Activated CD4-positive, CD25-positive, alpha-beta regulatory T cell treated with anti-CD3 and anti-CD28 coated beads, Interleukin-2, amount 50 U/mL, for 24 hours (primary cell): ENCODE data around the gene LSS.
A peak's percentile ranks its signal among the peaks of the same experiment; 100 is the strongest.

Experiments used
- ATAC-seq, 2 donors: fragments of 150-1000 bp; cut with Tn5 transposase; one replicate each; pipeline ENCODE4 v1.10.0; 2021; ENCODE audit warnings: mild to moderate bottlenecking in 1 of 2, moderate library complexity in 1 of 2

LSS gene

GRCh38 chr21:46168659-46169386 is 59.8 kb downstream of the LSS start:
- ATAC-seq = no peak

GRCh38 chr21:46168238-46168637 is 60.3 kb downstream of the LSS start:
- no peak for ATAC-seq

- no peak for ATAC-seq
These were observed 63.5 kb downstream of the LSS start for GRCh38 chr21:46165098-46165497.

- ATAC-seq = no peak
These were observed 65.2 kb downstream of the LSS start for GRCh38 chr21:46163380-46163779.

- ATAC-seq = no peak
These were observed 66.7 kb downstream of the LSS start for GRCh38 chr21:46161633-46162592.

GRCh38 chr21:46160907-46161632 is 67.5 kb downstream of the LSS start:
- ATAC-seq = no peak

GRCh38 chr21:46160657-46160906 is 68.0 kb downstream of the LSS start:
- no peak for ATAC-seq

- ATAC-seq = no peak
These were observed 68.5 kb downstream of the LSS start for GRCh38 chr21:46159841-46160656.

- ATAC-seq = no peak
These were observed 69.2 kb downstream of the LSS start for GRCh38 chr21:46159390-46159789.

GRCh38 chr21:46158666-46159300 is 69.8 kb downstream of the LSS start:
- no peak for ATAC-seq

- no peak for ATAC-seq
These were observed 70.6 kb downstream of the LSS start for GRCh38 chr21:46157987-46158451.

GRCh38 chr21:46157396-46157986 is 71.1 kb downstream of the LSS start:
- ATAC-seq = no peak

GRCh38 chr21:46156678-46157077 is 71.9 kb downstream of the LSS start:
- ATAC-seq = no peak

GRCh38 chr21:46156378-46156645 is 72.3 kb downstream of the LSS start:
- ATAC-seq = no peak

GRCh38 chr21:46155514-46156377 is 72.8 kb downstream of the LSS start, which contains the start of gene FTCD:
TSS of gene FTCD (minus strand) at chr21:46155579. CDS start at chr21:46155523, 56 bp downstream.
- no peak for ATAC-seq

- no peak for ATAC-seq
These were observed 73.5 kb downstream of the LSS start for GRCh38 chr21:46154955-46155513.

GRCh38 chr21:46154155-46154954 is 74.2 kb downstream of the LSS start:
- ATAC-seq = no peak

GRCh38 chr21:46153247-46154154 is 75.1 kb downstream of the LSS start:
- ATAC-seq = peak; percentile 42 to 53

- no peak for ATAC-seq
These were observed 75.7 kb downstream of the LSS start for GRCh38 chr21:46152927-46153246.
